Measurements from ENCODE around the gene PTK7. TPM values are rescaled to one million over a fixed set of nuclear protein-coding genes. Genes with fewer than 3 reads are reported as not detected.

PTK7 gene
- total RNA-seq, 4 donors from 2014 or later, result 4.4 to 22.3 (median 18.3) TPM

- H3K27me3 ChIP-seq, result no peaks in the 10 kb centered on the region
- DNase-seq, result peak in 1 of 3 donors; percentile 38
- H3K4me1 ChIP-seq, result no peaks in the 10 kb centered on the region
- H3K27ac ChIP-seq, result no peak overlapping the region
- H3K36me3 ChIP-seq, result peaks cover 0 to 21% (median 0%) of the 10 kb centered on the region in 3 donors
- H3K4me3 ChIP-seq, result no peak overlapping the region
- no peak for TF ChIP-seq POLR2A (IDR thresholded peaks at IDR 0.05)
- no peak for TF ChIP-seq CTCF (IDR thresholded peaks at IDR 0.05)
- no peaks in the 10 kb centered on the region for H3K9me3 ChIP-seq
Observed at GRCh38 chr6:43205849-43206248, 129.7 kb downstream of the PTK7 start.

GRCh38 chr6:43207286-43207685 is 131.2 kb downstream of the PTK7 start:
- no peak overlapping the region for H3K4me3 ChIP-seq
- H3K27ac ChIP-seq, result no peak overlapping the region
- TF ChIP-seq CTCF (IDR thresholded peaks at IDR 0.05) (no peak), POLR2A (IDR thresholded peaks at IDR 0.05) (no peak)
- H3K27me3 ChIP-seq, result no peaks in the 10 kb centered on the region
- no peak for DNase-seq
- peaks cover 0 to 19% (median 0%) of the 10 kb centered on the region in 3 donors for H3K36me3 ChIP-seq
- no peaks in the 10 kb centered on the region for H3K9me3 ChIP-seq
- no peaks in the 10 kb centered on the region for H3K4me1 ChIP-seq

Other genes with a start within 250 kb of the PTK7 start
- 10 to 100 TPM; 49.6 to 67.0 (median 53.2) TPM for gene RPL7L1, start 196.7 kb upstream of the PTK7 start, total RNA-seq
- not detected for gene PTCRA, start 160.3 kb upstream of the PTK7 start, total RNA-seq
- gene CNPY3, start 146.8 kb upstream of the PTK7 start, total RNA-seq, result 100 to 1,000 TPM in 1 of 4 donors, 10 to 100 TPM in 3; 27.8 to 101 (median 47.9) TPM
- gene GNMT, start 115.6 kb upstream of the PTK7 start, total RNA-seq, result 1 to 10 TPM in 1 of 4 donors, not detected in 3; 4.3 TPM
- 10 to 100 TPM; 19.0 to 61.3 (median 39.0) TPM for gene PEX6, start 97.1 kb upstream of the PTK7 start, total RNA-seq
- 100 to 1,000 TPM in 3 of 4 donors, 10 to 100 TPM in 1; 84.2 to 177 (median 152) TPM for gene PPP2R5D, start 91.7 kb upstream of the PTK7 start, total RNA-seq
- gene MEA1, start 62.4 kb upstream of the PTK7 start, total RNA-seq, result 10 to 100 TPM; 34.3 to 40.4 (median 36.1) TPM
- 10 to 100 TPM; 38.8 to 59.2 (median 52.6) TPM for gene KLHDC3, start 62.1 kb upstream of the PTK7 start, total RNA-seq
- 10 to 100 TPM; 39.2 to 75.9 (median 50.4) TPM for gene RRP36, start 54.7 kb upstream of the PTK7 start, total RNA-seq
- gene CUL7, start 22.5 kb upstream of the PTK7 start, total RNA-seq, result 10 to 100 TPM; 19.4 to 33.0 (median 23.1) TPM
- gene MRPL2, start 16.9 kb upstream of the PTK7 start, total RNA-seq, result 10 to 100 TPM; 19.0 to 40.8 (median 22.1) TPM
- 100 to 1,000 TPM in 3 of 4 donors, 10 to 100 TPM in 1; 50.3 to 214 (median 183) TPM for gene KLC4, start 16.7 kb upstream of the PTK7 start, total RNA-seq
- 10 to 100 TPM; 23.1 to 29.7 (median 26.4) TPM for gene SRF, start 95.0 kb downstream of the PTK7 start, total RNA-seq
- 100 to 1,000 TPM in 1 of 4 donors, 10 to 100 TPM in 3; 55.5 to 114 (median 85.5) TPM for gene CUL9, start 105.9 kb downstream of the PTK7 start, total RNA-seq
- gene DNPH1, start 153.2 kb downstream of the PTK7 start, total RNA-seq, result 100 to 1,000 TPM; 138 to 304 (median 176) TPM
- gene TTBK1, start 167.2 kb downstream of the PTK7 start, total RNA-seq, result 1 to 10 TPM in 3 of 4 donors, not detected in 1; 1.4 to 2.4 (median 1.4) TPM
- gene SLC22A7, start 221.9 kb downstream of the PTK7 start, total RNA-seq, result under 1 TPM in 1 of 4 donors, not detected in 3; 0.80 TPM
- 1 to 10 TPM in 1 of 4 donors, not detected in 3; 6.8 TPM for gene CRIP3, start 232.5 kb downstream of the PTK7 start, total RNA-seq

All from Peyer's patch (tissue), 4 donors.